Activated naive CD8-positive, alpha-beta T cell (primary cell): ENCODE data around the gene CDH16.
A peak's percentile ranks its signal among the peaks of the same experiment; 100 is the strongest.
"Not testable (repeated sequence)": the region's sequence is repeated elsewhere in the genome, so short reads cannot be mapped to it uniquely, and the experiment has no call there.

ENCODE experiments used
- H3K27ac Mint-ChIP-seq: one replicate; pipeline ENCODE4 v1.8.0; 2021; ENCODE audit warnings: mixed read lengths
- H3K27me3 Mint-ChIP-seq: one replicate; pipeline ENCODE4 v1.8.0; 2021; ENCODE audit warnings: mixed read lengths
- H3K36me3 Mint-ChIP-seq: one replicate; pipeline ENCODE4 v1.8.0; 2021; ENCODE audit warnings: mixed read lengths
- H3K4me1 Mint-ChIP-seq: one replicate; pipeline ENCODE4 v1.8.0; 2021; ENCODE audit warnings: low read depth, mixed read lengths
- H3K4me3 Mint-ChIP-seq: one replicate; pipeline ENCODE4 v1.8.0; 2021; ENCODE audit warnings: mild to moderate bottlenecking, mixed read lengths
- H3K9me3 Mint-ChIP-seq: one replicate; pipeline ENCODE4 v1.8.0; 2021; ENCODE audit warnings: low read depth, mixed read lengths

CDH16 gene

GRCh38 chr16:66872943-66873684, 45.6 kb downstream of the CDH16 start:
- Mint-ChIP-seq H3K27ac (peak overlapping the region; percentile 59), H3K36me3 (no peaks in the 10 kb centered on the region), H3K9me3 (no peaks in the 10 kb centered on the region), H3K27me3 (no peaks in the 10 kb centered on the region), H3K4me3 (peak overlapping the region; percentile 77), H3K4me1 (peaks cover 36% of the 10 kb centered on the region)

- H3K27ac Mint-ChIP-seq, result peak overlapping the region; percentile 59
- peak overlapping the region; percentile 77 for H3K4me3 Mint-ChIP-seq
- no peaks in the 10 kb centered on the region for H3K9me3 Mint-ChIP-seq
- no peaks in the 10 kb centered on the region for H3K36me3 Mint-ChIP-seq
- H3K4me1 Mint-ChIP-seq, result peaks cover 34% of the 10 kb centered on the region
- no peaks in the 10 kb centered on the region for H3K27me3 Mint-ChIP-seq
These were observed 46.1 kb downstream of the CDH16 start for GRCh38 chr16:66872559-66872942.

- Mint-ChIP-seq H3K4me3 (no peak overlapping the region), H3K4me1 (peaks cover 34% of the 10 kb centered on the region), H3K27me3 (no peaks in the 10 kb centered on the region), H3K9me3 (no peaks in the 10 kb centered on the region), H3K27ac (no peak overlapping the region), H3K36me3 (no peaks in the 10 kb centered on the region)
These were observed 46.8 kb downstream of the CDH16 start for GRCh38 chr16:66871840-66872239.

GRCh38 chr16:66871363-66871762, 47.3 kb downstream of the CDH16 start:
- not testable (repeated sequence) for H3K4me3 Mint-ChIP-seq, H3K9me3 Mint-ChIP-seq, H3K27me3 Mint-ChIP-seq, H3K36me3 Mint-ChIP-seq, H3K27ac Mint-ChIP-seq
- H3K4me1 Mint-ChIP-seq, result peaks cover 32% of the 10 kb centered on the region

- Mint-ChIP-seq H3K27me3 (no peaks in the 10 kb centered on the region), H3K9me3 (no peaks in the 10 kb centered on the region), H3K4me3 (no peak overlapping the region), H3K36me3 (no peaks in the 10 kb centered on the region), H3K4me1 (peaks cover 20% of the 10 kb centered on the region), H3K27ac (no peak overlapping the region)
These were observed 49.3 kb downstream of the CDH16 start for GRCh38 chr16:66869424-66869823.

- H3K27ac Mint-ChIP-seq, result no peak overlapping the region
- no peaks in the 10 kb centered on the region for H3K27me3 Mint-ChIP-seq
- peaks cover 2% of the 10 kb centered on the region for H3K4me1 Mint-ChIP-seq
- no peaks in the 10 kb centered on the region for H3K36me3 Mint-ChIP-seq
- H3K9me3 Mint-ChIP-seq, result no peaks in the 10 kb centered on the region
- H3K4me3 Mint-ChIP-seq, result no peak overlapping the region
These were observed 55.0 kb downstream of the CDH16 start for GRCh38 chr16:66863707-66864106.

GRCh38 chr16:66862023-66862520, 56.6 kb downstream of the CDH16 start:
- Mint-ChIP-seq H3K9me3 (no peaks in the 10 kb centered on the region), H3K36me3 (no peaks in the 10 kb centered on the region), H3K27ac (no peak overlapping the region)

GRCh38 chr16:66859397-66860068, 59.2 kb downstream of the CDH16 start:
- no peaks in the 10 kb centered on the region for H3K9me3 Mint-ChIP-seq
- no peaks in the 10 kb centered on the region for H3K27me3 Mint-ChIP-seq
- no peak overlapping the region for H3K4me3 Mint-ChIP-seq
- H3K36me3 Mint-ChIP-seq, result no peaks in the 10 kb centered on the region
- no peak overlapping the region for H3K27ac Mint-ChIP-seq
- H3K4me1 Mint-ChIP-seq, result no peaks in the 10 kb centered on the region

More at GRCh38 chr16:66862023-66862520, 56.6 kb downstream of the CDH16 start:
- Mint-ChIP-seq H3K4me3 (no peak overlapping the region), H3K27me3 (no peaks in the 10 kb centered on the region), H3K4me1 (no peaks in the 10 kb centered on the region)

GRCh38 chr16:66858740-66859396, 59.8 kb downstream of the CDH16 start:
- H3K9me3 Mint-ChIP-seq, result no peaks in the 10 kb centered on the region
- H3K4me1 Mint-ChIP-seq, result no peaks in the 10 kb centered on the region
- H3K27ac Mint-ChIP-seq, result no peak overlapping the region
- no peaks in the 10 kb centered on the region for H3K27me3 Mint-ChIP-seq
- no peaks in the 10 kb centered on the region for H3K36me3 Mint-ChIP-seq
- H3K4me3 Mint-ChIP-seq, result no peak overlapping the region
